Thoracic aorta (tissue), 2 donors: ENCODE measurements around the gene ZBTB8A. TPM values are rescaled to one million over a fixed set of nuclear protein-coding genes. Genes with fewer than 3 reads are reported as not detected.

Experiments
- ATAC-seq: fragments of 150-250 bp; one replicate; pipeline ENCODE4 v1.8.0; 2017; ENCODE audit warnings: low read depth; ENCODE audit not compliant: insufficient number of reproducible peaks, low FRiP score
- DNase-seq: peaks from one replicate; pipeline ENCODE4 v3.0.0-alpha.2; 2020; ENCODE audit warnings: low spot score
- H3K27ac ChIP-seq, 2 donors: fragments of 200-600 bp; sonication (generic); 1 replicate in 1 of 2; 2 replicates in 1 of 2; pipeline ENCODE4 v1.5.1; 2016; ENCODE audit warnings: mild to moderate bottlenecking in 2 of 2, moderate library complexity in 2 of 2
- H3K27me3 ChIP-seq: fragments of 200-600 bp; sonication (generic); replicated peaks from 2 replicates; pipeline ENCODE4 v1.6.0; 2016; ENCODE audit warnings: mild to moderate bottlenecking; ENCODE audit not compliant: insufficient read depth
- H3K36me3 ChIP-seq: fragments of 200-600 bp; sonication (generic); one replicate; pipeline ENCODE4 v1.5.1; 2016
- H3K4me1 ChIP-seq, 2 donors: fragments of 200-600 bp; sonication (generic); 1 replicate in 1 of 2; 2 replicates in 1 of 2; pipeline versions ENCODE4 v1.5.1 to v1.6.0; 2016; ENCODE audit warnings: low read depth in 2 of 2, mild to moderate bottlenecking in 1 of 2; ENCODE audit not compliant: control insufficient read depth in 1 of 2
- H3K4me3 ChIP-seq: fragments of 200-600 bp; sonication (generic); 2 replicates; pipeline ENCODE4 v1.5.1; 2016; ENCODE audit warnings: mild to moderate bottlenecking
- H3K9me3 ChIP-seq: fragments of 200-600 bp; sonication (generic); 2 replicates; pipeline ENCODE4 v1.5.1; 2016
- CTCF ChIP-seq: fragments of 200-600 bp; sonication (generic); IDR thresholded peaks from one replicate; pipeline ENCODE4 v1.5.1; 2019; ENCODE audit warnings: antibody characterized with exemption
- total RNA-seq, 2 donors: library from RNA; depleted of rRNA; stranded (reverse); fragments of >200 nt; gene quantifications; one replicate each; pipeline versions ENCODE4 v1.1.0 to v1.2.3, GENCODE V29; 2016

ZBTB8A gene
- total RNA-seq, 2 donors from 2014 or later = 4.5 to 5.6 TPM

DNA sequence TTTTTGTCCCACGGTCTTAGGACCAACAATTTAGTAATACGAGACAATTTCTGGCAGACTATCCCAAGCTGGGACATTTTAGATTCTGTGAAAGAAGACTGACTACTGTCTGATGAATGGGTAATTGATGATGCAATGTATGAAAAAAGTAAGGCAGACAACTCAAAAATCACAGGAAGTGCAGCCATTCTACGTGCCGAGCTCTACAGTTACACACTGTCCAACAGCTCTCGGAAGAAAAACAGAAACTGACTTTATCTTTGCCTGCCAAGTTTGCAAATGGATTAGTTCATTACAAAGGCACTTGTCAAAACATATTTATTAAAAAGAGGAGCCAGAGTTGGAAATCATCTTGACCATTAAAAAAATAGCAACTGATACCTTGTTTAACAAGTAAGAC, 43.1 kb upstream of the ZBTB8A start:
- no peak for DNase-seq
- no peaks in the 10 kb centered on the region for H3K36me3 ChIP-seq
- no peak for TF ChIP-seq CTCF
- H3K4me3 ChIP-seq = peak overlapping the region; percentile 10
- peak overlapping the region in 1 of 2 donors; percentile 29 for H3K27ac ChIP-seq
- ATAC-seq = no peak
- H3K9me3 ChIP-seq = no peaks in the 10 kb centered on the region
- H3K4me1 ChIP-seq = peaks cover 0 to 11% of the 10 kb centered on the region in 2 donors
- no peaks in the 10 kb centered on the region for H3K27me3 ChIP-seq

- TF ChIP-seq CTCF = no peak
- no peak for DNase-seq
- Histone ChIP-seq H3K27ac (no peak overlapping the region), H3K4me1 (peaks cover 0 to 14% of the 10 kb centered on the region in 2 donors), H3K27me3 (no peaks in the 10 kb centered on the region), H3K36me3 (no peaks in the 10 kb centered on the region), H3K9me3 (no peaks in the 10 kb centered on the region), H3K4me3 (no peak overlapping the region)
- no peak for ATAC-seq
Measured at GRCh38 chr1:32498751-32499150, 40.5 kb upstream of the ZBTB8A start.

- no peak for TF ChIP-seq CTCF
- no peak for ATAC-seq
- DNase-seq = no peak
- no peaks in the 10 kb centered on the region for H3K36me3 ChIP-seq
- peak overlapping the region; percentile 90 for H3K4me3 ChIP-seq
- H3K27me3 ChIP-seq = no peaks in the 10 kb centered on the region
- no peaks in the 10 kb centered on the region for H3K9me3 ChIP-seq
- H3K27ac ChIP-seq = peak overlapping the region; percentile 91 to 94
- peaks cover 0 to 12% of the 10 kb centered on the region in 2 donors for H3K4me1 ChIP-seq
Measured at GRCh38 chr1:32500387-32501209, 38.6 kb upstream of the ZBTB8A start.

- no peak for ATAC-seq
- Histone ChIP-seq H3K36me3 (no peaks in the 10 kb centered on the region), H3K27me3 (no peaks in the 10 kb centered on the region), H3K9me3 (no peaks in the 10 kb centered on the region), H3K4me3 (no peak overlapping the region), H3K27ac (peak overlapping the region; percentile 60 to 91), H3K4me1 (peaks cover 0 to 6% of the 10 kb centered on the region in 2 donors)
- TF ChIP-seq CTCF = no peak
- no peak for DNase-seq
Measured at GRCh38 chr1:32501865-32502264, 37.4 kb upstream of the ZBTB8A start.

- TF ChIP-seq CTCF = no peak
- Histone ChIP-seq H3K27me3 (no peaks in the 10 kb centered on the region), H3K9me3 (no peaks in the 10 kb centered on the region), H3K36me3 (no peaks in the 10 kb centered on the region), H3K4me3 (no peak overlapping the region), H3K4me1 (peaks cover 0 to 6% of the 10 kb centered on the region in 2 donors), H3K27ac (no peak overlapping the region)
- ATAC-seq = no peak
- no peak for DNase-seq
Measured at GRCh38 chr1:32503153-32503552, 36.1 kb upstream of the ZBTB8A start.
